Upper lobe of left lung (tissue), 4 donors: Measurements from ENCODE around the gene TKFC.

Experiments
- CTCF ChIP-seq, 6 experiments: fragments of 450-650 bp in 4 of 6; fragments of 200-600 bp in 2 of 6; sonication (generic) in 2 of 6; IDR thresholded peaks; one replicate each; pipeline ENCODE4 v1.5.1; 2016 to 2019; ENCODE audit warnings: antibody characterized with exemption in 6 of 6
- POLR2A ChIP-seq, 4 donors: fragments of 450-650 bp; IDR thresholded peaks; one replicate each; pipeline ENCODE4 v1.5.1; 2016 to 2017; ENCODE audit warnings: antibody characterized with exemption in 4 of 4, mild to moderate bottlenecking in 2 of 4
- POLR2AphosphoS5 ChIP-seq, 2 donors: sonication (generic); formaldehyde crosslinking; IDR thresholded peaks; one replicate each; pipeline ENCODE4 v1.5.1; 2017; ENCODE audit warnings: antibody characterized with exemption in 2 of 2

GRCh38 chr11:61357894-61358239 lies 24.8 kb downstream of the TKFC start:
- TF ChIP-seq POLR2A (IDR thresholded peaks at IDR 0.05), result no peak
- no peak for TF ChIP-seq CTCF (IDR thresholded peaks at IDR 0.05)
- TF ChIP-seq POLR2AphosphoS5 (IDR thresholded peaks at IDR 0.05), result no peak
